Measurements from ENCODE around the gene SLC12A3.

The SLC12A3 gene

GRCh38 chr16:56833243-56833970 is 31.6 kb upstream of the SLC12A3 start:
- no peaks in the 10 kb centered on the region for H3K27me3 ChIP-seq
- no peaks in the 10 kb centered on the region for H3K4me1 ChIP-seq (ENCODE audit: control insufficient read depth in 1 of 2, insufficient read depth in 1 of 2, low read depth in 1 of 2, low read length in 1 of 2)
- TF ChIP-seq CTCF (IDR thresholded peaks at IDR 0.05), result no peak
- peaks cover 88% of the 10 kb centered on the region for H3K36me3 ChIP-seq
- no peak overlapping the region for H3K4me3 ChIP-seq (ENCODE audit: low read depth in 1 of 2, low read length in 1 of 2)
- H3K9me3 ChIP-seq, result no peaks in the 10 kb centered on the region
- no peak overlapping the region for H3K27ac ChIP-seq

GRCh38 chr16:56835320-56835719 is 29.7 kb upstream of the SLC12A3 start:
- no peak for TF ChIP-seq CTCF (IDR thresholded peaks at IDR 0.05)
- H3K36me3 ChIP-seq, result peaks cover 83% of the 10 kb centered on the region
- H3K4me1 ChIP-seq (ENCODE audit: control insufficient read depth in 1 of 2, insufficient read depth in 1 of 2, low read depth in 1 of 2, low read length in 1 of 2), result no peaks in the 10 kb centered on the region
- no peaks in the 10 kb centered on the region for H3K9me3 ChIP-seq
- H3K27me3 ChIP-seq, result no peaks in the 10 kb centered on the region
- H3K4me3 ChIP-seq (ENCODE audit: low read depth in 1 of 2, low read length in 1 of 2), result no peak overlapping the region
- H3K27ac ChIP-seq, result no peak overlapping the region

GRCh38 chr16:56836410-56837230 is 28.4 kb upstream of the SLC12A3 start:
- Histone ChIP-seq H3K9me3 (no peaks in the 10 kb centered on the region), H3K27me3 (no peaks in the 10 kb centered on the region), H3K4me1 (ENCODE audit: control insufficient read depth in 1 of 2, insufficient read depth in 1 of 2, low read depth in 1 of 2, low read length in 1 of 2) (no peaks in the 10 kb centered on the region), H3K4me3 (ENCODE audit: low read depth in 1 of 2, low read length in 1 of 2) (no peak overlapping the region), H3K36me3 (peaks cover 83% of the 10 kb centered on the region), H3K27ac (no peak overlapping the region)
- no peak for TF ChIP-seq CTCF (IDR thresholded peaks at IDR 0.05)

GRCh38 chr16:56838622-56839337 is 26.2 kb upstream of the SLC12A3 start:
- peaks cover 83% of the 10 kb centered on the region for H3K36me3 ChIP-seq
- H3K27me3 ChIP-seq, result no peaks in the 10 kb centered on the region
- TF ChIP-seq CTCF (IDR thresholded peaks at IDR 0.05), result no peak
- no peak overlapping the region for H3K4me3 ChIP-seq (ENCODE audit: low read depth in 1 of 2, low read length in 1 of 2)
- no peak overlapping the region for H3K27ac ChIP-seq
- H3K9me3 ChIP-seq, result no peaks in the 10 kb centered on the region
- H3K4me1 ChIP-seq (ENCODE audit: control insufficient read depth in 1 of 2, insufficient read depth in 1 of 2, low read depth in 1 of 2, low read length in 1 of 2), result no peaks in the 10 kb centered on the region

- peaks cover 81% of the 10 kb centered on the region for H3K36me3 ChIP-seq
- no peaks in the 10 kb centered on the region for H3K9me3 ChIP-seq
- no peak overlapping the region for H3K4me3 ChIP-seq (ENCODE audit: low read depth in 1 of 2, low read length in 1 of 2)
- no peak for TF ChIP-seq CTCF (IDR thresholded peaks at IDR 0.05)
- no peak overlapping the region for H3K27ac ChIP-seq
- H3K27me3 ChIP-seq, result no peaks in the 10 kb centered on the region
- H3K4me1 ChIP-seq (ENCODE audit: control insufficient read depth in 1 of 2, insufficient read depth in 1 of 2, low read depth in 1 of 2, low read length in 1 of 2), result no peaks in the 10 kb centered on the region
Measured at GRCh38 chr16:56841233-56841632, 23.8 kb upstream of the SLC12A3 start.

All from neutrophil (primary cell).